Stimulated activated CD8-positive, alpha-beta memory T cell treated with anti-CD3 and anti-CD28 coated beads, Interleukin-2, amount 100 ng/mL, for 1 hour (primary cell): ENCODE data around the gene C19orf25.
"Not testable (repeated sequence)": the region's sequence is repeated elsewhere in the genome, so short reads cannot be mapped to it uniquely, and the experiment has no call there.

Experiments
- DNase-seq, 2 donors: peaks; one replicate each; pipeline ENCODE4 v3.0.0-alpha.2; 2020; ENCODE audit warnings: low read depth in 2 of 2

C19orf25 gene

DNA sequence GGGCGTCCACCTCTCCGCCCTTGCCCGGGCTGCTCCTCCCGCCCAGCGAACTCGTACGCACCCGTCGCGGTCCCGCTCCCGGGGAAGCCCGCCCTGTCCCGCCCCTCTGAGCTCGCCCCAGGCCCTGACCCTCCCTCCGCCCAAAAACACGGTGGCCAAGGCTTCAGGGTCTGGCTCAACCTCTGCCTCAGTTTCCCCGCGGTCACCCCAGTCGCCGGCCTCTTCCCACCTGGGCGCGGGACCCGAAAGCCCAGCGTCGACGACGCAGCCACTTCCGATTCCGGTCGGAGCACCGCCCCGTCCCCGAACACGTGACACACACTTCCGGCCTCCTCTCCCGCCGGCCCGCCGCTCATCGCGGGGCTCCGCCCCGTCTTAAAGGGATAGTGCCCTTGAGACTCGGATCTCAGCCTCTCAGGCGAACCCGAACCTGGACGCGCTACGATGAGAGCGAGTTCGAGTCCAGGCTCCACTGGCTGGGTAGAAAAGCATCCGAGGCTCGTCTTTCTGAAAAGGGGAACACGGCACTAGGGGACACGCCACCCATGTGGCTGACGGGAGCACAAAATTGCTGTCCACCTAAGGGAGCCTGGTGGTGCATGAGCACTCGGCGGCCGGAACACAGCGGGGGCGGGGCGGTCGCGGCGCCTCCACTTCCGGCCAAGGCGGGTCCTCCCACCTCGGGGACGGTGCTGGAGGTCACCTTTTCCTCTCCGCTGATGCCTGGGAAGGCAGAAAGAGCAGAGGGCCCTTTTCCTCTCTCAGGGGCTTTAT lies at the start of gene C19orf25:
TSS of gene C19orf25 (minus strand) at position 282 of the 774 bp plus-strand sequence. CDS start 312 bp downstream, outside the sequence.
- peak; percentile 83 to 86 for DNase-seq

DNA sequence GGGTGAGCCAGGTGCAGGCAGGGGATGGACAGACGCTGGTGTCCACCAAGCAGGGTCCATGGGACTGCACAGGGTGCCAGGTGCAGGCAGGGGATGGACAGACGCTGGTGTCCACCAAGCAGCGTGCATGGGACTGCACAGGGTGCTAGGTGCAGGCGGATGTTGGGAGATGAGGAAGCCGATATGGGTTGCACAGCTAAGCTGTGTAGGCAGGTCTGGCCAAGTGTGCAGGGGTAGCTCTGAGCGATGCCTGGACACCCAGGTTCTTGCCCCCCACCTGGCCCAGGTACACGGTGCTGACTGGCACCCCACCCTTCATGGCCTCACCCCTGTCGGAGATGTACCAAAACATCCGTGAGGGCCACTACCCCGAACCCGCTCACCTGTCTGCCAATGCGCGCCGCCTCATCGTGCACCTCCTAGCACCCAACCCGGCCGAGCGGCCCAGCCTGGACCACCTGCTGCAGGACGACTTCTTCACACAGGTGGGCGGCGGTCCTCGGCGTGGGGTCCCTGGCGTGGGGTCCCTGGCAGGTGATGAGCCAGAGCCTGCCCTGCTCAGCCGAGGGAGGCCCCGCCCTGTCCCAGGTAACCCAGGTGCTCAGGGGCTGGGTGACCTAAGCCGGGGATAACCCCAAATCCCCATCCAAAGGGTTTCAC lies 48.8 kb upstream of the C19orf25 start:
- no peak for DNase-seq

DNA sequence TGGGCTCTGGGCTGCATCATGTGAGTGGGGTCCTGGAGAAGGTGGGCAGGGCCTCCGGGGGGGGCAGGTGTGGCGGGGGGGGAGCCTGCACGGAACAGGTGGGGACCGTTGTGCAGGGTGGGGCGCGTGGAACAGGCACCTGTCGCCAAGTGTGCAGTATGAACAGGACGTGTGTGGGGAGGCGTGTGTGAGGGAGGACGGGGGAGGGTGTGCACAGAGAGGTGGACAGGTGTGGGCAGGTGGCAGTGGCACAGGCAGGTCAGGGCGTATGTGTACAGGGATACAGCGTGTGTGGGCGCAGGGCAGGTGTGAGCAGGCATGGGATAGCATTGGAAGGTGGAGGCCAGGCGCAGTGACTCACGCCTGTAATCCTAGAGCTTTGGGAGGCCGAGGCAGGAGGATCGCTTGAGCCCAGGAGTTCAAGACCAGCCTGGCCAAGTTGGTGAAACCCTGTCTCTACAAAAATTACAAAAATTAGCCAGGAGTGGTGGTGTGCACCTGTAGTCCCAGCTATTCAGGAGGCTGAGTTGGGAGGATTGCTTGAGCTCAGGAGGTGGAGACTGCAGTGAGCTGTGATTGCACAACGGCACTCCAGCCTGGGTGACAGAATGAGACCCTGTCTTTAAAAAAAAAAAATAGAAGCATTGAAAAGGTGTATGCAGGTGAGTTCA lies 48.1 kb upstream of the C19orf25 start:
- no peak for DNase-seq

GRCh38 chr19:1526066-1526778 lies 47.2 kb upstream of the C19orf25 start:
- DNase-seq: no peak

GRCh38 chr19:1525343-1525742 lies 46.3 kb upstream of the C19orf25 start:
- DNase-seq: no peak

DNA sequence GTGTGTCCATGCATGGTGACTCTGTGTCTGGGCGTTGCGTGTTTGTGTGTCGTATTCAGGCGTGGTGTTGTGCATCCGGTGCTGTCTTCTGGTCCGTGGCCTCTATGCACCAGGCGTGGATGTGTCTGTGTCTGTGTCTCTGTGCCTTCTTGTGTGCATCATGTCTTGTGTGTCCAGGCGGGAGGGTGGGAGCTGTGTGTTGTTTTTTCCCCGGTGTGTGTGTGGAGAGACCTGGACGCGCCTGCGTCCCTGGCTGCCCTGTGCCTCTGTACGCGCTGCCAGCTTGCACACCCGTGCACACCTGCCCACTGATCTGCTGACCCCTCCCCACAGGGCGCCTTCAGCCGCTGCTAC lies 45.9 kb upstream of the C19orf25 start:
- DNase-seq: no peak

- DNase-seq: no peak
Measured at GRCh38 chr19:1524287-1524971, 45.4 kb upstream of the C19orf25 start.

DNA sequence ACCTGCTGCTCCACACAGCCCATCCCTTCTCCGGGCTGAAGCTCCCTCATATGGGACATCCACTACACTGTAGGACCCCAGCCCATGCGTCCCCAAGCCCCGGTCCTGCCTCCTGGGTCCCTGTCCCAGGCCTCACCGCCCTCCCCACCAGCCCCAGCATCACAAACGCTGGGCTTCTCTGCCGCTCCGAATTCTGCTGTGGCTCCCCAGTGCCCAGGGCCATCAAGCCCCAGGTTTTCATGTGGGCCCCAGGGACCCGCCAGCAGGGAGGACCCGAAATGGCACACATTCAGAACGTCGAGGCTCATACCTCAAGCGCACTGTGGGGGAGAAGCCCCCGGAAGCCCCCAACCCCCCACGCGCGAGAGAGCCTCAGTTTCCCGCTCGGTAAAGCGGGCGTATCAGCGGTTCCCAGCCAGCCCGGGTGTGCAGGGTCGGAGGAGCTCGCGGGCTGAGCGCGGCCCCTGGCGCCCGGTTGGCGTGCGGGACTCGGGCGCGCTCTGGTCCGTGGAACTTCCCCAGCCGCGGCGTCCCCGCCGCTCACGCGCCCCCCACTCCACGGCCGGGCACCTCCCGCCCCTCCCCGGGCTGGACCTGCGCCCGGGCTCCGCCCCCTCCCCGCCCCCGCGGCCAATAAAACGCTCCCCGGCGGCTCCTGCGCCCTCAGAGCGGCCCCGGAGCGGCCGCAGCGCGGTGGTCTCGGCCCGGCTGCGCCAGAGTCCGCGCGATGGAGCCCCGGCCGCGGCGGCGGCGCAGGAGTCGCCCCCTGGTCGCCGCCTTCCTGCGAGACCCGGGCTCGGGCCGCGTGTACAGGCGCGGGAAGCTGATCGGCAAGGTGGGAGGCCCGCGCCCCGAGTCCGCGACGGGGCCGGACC lies 44.6 kb upstream of the C19orf25 start, which contains the start of gene PLK5:
TSS of gene PLK5 (plus strand) at position 666 of the 875 bp plus-strand sequence. CDS start 2,920 bp downstream, outside the sequence.
- DNase-seq: no peak

- DNase-seq: no peak
Measured at GRCh38 chr19:1522838-1523237, 43.8 kb upstream of the C19orf25 start.

GRCh38 chr19:1522061-1522460 lies 43.0 kb upstream of the C19orf25 start:
- no peak for DNase-seq

- no peak for DNase-seq
Measured at GRCh38 chr19:1521636-1522035, 42.6 kb upstream of the C19orf25 start.

GRCh38 chr19:1520203-1520780 lies 41.3 kb upstream of the C19orf25 start:
- DNase-seq: no peak

- not testable (repeated sequence) for DNase-seq
Measured at GRCh38 chr19:1519802-1520201, 40.8 kb upstream of the C19orf25 start.

GRCh38 chr19:1518471-1518870 lies 39.5 kb upstream of the C19orf25 start:
- no peak for DNase-seq

- DNase-seq: no peak
Measured at GRCh38 chr19:1516395-1516753, 37.4 kb upstream of the C19orf25 start.

DNA sequence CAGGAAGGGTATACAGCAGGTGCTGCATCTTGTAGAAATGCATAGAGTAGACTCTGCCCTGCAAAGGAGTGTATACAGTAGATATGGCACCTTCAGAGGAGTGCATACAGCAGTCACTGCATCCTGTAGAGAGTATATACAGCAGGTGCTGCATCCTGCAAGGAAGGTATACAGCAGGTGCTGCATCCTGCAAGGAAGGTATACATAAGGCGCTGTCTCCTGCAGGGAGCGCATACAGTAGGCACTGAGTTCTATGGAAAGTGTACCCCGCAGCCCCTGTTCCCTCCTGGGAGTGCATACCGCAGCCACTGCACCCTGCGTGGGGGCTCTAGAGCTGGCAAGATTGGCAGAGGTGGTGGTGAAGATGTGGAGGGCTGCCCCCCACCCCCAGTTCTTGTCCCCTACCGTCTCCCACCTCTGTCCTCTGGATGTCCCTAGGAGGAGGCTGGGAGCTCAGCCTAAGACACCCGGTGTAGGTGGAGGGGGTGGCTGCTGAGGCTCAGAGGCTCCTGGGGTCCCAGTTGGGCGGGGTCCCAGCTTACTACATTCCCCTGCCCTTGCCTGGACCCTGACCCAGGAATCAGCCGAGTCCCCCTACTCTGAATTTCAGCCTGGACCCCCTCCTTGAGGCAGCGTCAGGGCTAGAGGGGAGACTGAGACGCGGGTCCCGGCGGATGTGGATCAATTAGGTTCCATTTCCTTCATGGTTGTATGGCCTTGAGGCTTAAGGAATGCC lies 36.1 kb upstream of the C19orf25 start:
- no peak for DNase-seq

- no peak for DNase-seq
Measured at GRCh38 chr19:1514295-1514661, 35.3 kb upstream of the C19orf25 start.

DNA sequence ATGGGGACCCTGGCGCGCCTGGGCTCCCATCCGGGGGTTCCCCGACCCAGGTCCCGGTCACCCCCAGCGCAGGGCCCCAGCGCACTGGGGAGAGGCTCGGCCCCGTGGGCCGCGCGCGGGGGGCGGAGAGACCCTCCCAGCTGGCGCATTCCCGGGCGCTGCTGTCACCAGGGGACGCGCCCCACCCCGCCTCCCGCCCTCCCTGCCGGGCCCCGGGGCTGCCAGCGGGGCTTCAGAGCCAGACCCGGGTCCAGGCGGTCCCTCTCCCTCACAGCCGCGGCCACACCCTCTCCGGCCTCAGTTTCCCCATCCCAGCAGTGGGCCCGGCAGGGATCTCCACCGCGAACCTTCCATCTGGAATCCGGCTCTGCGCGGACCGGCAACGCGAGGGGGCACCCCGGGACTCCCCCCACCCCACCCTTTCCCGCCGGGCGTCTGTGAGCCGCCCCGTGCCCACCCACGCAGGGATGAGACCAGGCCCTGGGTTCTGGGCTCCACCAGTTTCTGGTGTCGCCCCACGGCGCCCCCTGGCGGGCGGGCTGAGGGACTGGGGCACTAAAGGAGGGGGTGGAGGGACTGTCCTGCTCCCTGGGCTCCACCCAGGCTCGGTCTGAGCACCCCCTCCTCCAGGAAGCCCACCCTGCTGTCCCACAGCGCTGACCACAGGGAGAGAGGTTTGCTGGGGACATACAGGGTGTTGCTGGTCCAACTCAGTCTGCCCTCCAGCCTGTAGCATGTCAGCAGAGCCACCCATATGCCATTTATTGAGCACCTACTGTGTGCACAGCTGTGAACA lies 34.7 kb upstream of the C19orf25 start:
- DNase-seq: peak; percentile 14 to 45
